ENCODE data around the gene APOC3.

DNA sequence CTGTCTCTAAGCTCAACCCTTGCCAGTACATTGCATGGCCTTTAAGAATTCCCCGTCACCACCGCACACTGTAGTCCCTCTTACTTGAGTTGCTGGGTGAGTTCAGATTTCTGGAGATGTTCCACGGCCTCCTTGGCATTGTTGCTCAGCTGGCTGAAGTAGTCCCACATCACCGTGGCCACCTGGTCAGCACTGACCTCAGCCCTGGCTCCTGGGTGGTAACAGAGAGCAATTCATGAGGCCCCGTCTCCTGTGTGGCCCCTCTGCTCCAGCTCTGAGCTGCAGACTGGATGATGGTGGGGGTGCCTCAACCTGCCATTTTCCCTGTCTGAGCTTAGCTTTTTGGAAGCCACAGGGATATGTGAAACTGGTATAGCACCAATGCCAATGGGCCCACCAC is 7.1 kb upstream of the APOC3 start:
- TF ChIP-seq, protein P1, sequence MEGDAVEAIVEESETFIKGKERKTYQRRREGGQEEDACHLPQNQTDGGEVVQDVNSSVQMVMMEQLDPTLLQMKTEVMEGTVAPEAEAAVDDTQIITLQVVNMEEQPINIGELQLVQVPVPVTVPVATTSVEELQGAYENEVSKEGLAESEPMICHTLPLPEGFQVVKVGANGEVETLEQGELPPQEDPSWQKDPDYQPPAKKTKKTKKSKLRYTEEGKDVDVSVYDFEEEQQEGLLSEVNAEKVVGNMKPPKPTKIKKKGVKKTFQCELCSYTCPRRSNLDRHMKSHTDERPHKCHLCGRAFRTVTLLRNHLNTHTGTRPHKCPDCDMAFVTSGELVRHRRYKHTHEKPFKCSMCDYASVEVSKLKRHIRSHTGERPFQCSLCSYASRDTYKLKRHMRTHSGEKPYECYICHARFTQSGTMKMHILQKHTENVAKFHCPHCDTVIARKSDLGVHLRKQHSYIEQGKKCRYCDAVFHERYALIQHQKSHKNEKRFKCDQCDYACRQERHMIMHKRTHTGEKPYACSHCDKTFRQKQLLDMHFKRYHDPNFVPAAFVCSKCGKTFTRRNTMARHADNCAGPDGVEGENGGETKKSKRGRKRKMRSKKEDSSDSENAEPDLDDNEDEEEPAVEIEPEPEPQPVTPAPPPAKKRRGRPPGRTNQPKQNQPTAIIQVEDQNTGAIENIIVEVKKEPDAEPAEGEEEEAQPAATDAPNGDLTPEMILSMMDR (conservative IDR thresholded peaks at IDR 0.05; ENCODE audit: low read depth, low read length), result no peak
- TF ChIP-seq EZH2 (IDR thresholded peaks at IDR 0.05; ENCODE audit: low read length, unreplicated experiment), result no peak
